HG02642 (cell line): ENCODE measurements around the gene HEMGN.
A peak's percentile ranks its signal among the peaks of the same experiment; 100 is the strongest.

ENCODE experiments used
- ATAC-seq: cut with Tn5 transposase; IDR thresholded peaks from one replicate; pipeline ENCODE4 v1.9.1; 2021; ENCODE audit warnings: mild to moderate bottlenecking; ENCODE audit not compliant: unreplicated experiment, poor library complexity

The HEMGN gene

GRCh38 chr9:97934321-97935115, 3.5 kb downstream of the HEMGN start:
- ATAC-seq = no peak

GRCh38 chr9:97933297-97933998, 4.5 kb downstream of the HEMGN start:
- ATAC-seq = no peak

- ATAC-seq = no peak
Measured at GRCh38 chr9:97930972-97931371, 7.0 kb downstream of the HEMGN start.

- ATAC-seq = no peak
Measured at GRCh38 chr9:97928986-97929604, 8.9 kb downstream of the HEMGN start.

- ATAC-seq = no peak
Measured at GRCh38 chr9:97925497-97926334, 12.3 kb downstream of the HEMGN start.

- no peak for ATAC-seq
Measured at GRCh38 chr9:97924386-97924785, 13.6 kb downstream of the HEMGN start.

- ATAC-seq = peak; percentile 25
Measured at GRCh38 chr9:97923529-97924108, 14.4 kb downstream of the HEMGN start.

GRCh38 chr9:97921959-97922724, 15.8 kb downstream of the HEMGN start, which contains the start of gene TRMO:
Gene TRMO, minus strand, starts transcription at chr9:97922500. Its CDS starts 7 bp downstream, at chr9:97922493.
- ATAC-seq = peak; percentile 88

- no peak for ATAC-seq
Measured at GRCh38 chr9:97919217-97919813, 18.7 kb downstream of the HEMGN start.

GRCh38 chr9:97918611-97919010, 19.4 kb downstream of the HEMGN start:
- ATAC-seq = no peak

- ATAC-seq = no peak
Measured at GRCh38 chr9:97911970-97912369, 26.0 kb downstream of the HEMGN start.

- no peak for ATAC-seq
Measured at GRCh38 chr9:97911528-97911927, 26.4 kb downstream of the HEMGN start.

- no peak for ATAC-seq
Measured at GRCh38 chr9:97910357-97910756, 27.6 kb downstream of the HEMGN start.

GRCh38 chr9:97908705-97909104, 29.3 kb downstream of the HEMGN start:
- no peak for ATAC-seq

- ATAC-seq = no peak
Measured at GRCh38 chr9:97907632-97908031, 30.3 kb downstream of the HEMGN start.

- no peak for ATAC-seq
Measured at GRCh38 chr9:97907046-97907445, 30.9 kb downstream of the HEMGN start.

- no peak for ATAC-seq
Measured at GRCh38 chr9:97906236-97906831, 31.6 kb downstream of the HEMGN start.

- ATAC-seq = no peak
Measured at GRCh38 chr9:97905228-97905627, 32.7 kb downstream of the HEMGN start.
